Gastrocnemius medialis (tissue), 4 donors: ENCODE data around the gene FKBP5.

ENCODE experiments used
- CTCF ChIP-seq, 5 experiments: fragments of 450-650 bp in 3 of 5; fragments of 200-600 bp in 2 of 5; sonication (generic) in 2 of 5; IDR thresholded peaks in 4 of 5; conservative IDR thresholded peaks in 1 of 5; 1 replicate in 4 of 5; 2 replicates in 1 of 5; pipeline ENCODE4 v1.5.1; 2016 to 2019; ENCODE audit warnings: antibody characterized with exemption in 5 of 5, mild to moderate bottlenecking in 3 of 5, moderate library complexity in 3 of 5
- POLR2A ChIP-seq, 2 donors: fragments of 450-650 bp; IDR thresholded peaks; one replicate each; pipeline ENCODE4 v1.6.1; 2017; ENCODE audit warnings: antibody characterized with exemption in 2 of 2, mild to moderate bottlenecking in 2 of 2, moderate library complexity in 2 of 2

- no peak for TF ChIP-seq CTCF (IDR thresholded peaks at IDR 0.05 in 4 of 5, conservative IDR thresholded peaks at IDR 0.05 in 1 of 5)
- TF ChIP-seq POLR2A (IDR thresholded peaks at IDR 0.05), result no peak
Measured at GRCh38 chr6:35719404-35719829, 30.7 kb upstream of the FKBP5 start.
